ENCODE results near the gene CAV2. TPM values are rescaled to one million over a fixed set of nuclear protein-coding genes. Genes with fewer than 3 reads are reported as not detected.

CAV2 gene
- total RNA-seq, 1 donor from 2014 or later, result 150 TPM

DNA sequence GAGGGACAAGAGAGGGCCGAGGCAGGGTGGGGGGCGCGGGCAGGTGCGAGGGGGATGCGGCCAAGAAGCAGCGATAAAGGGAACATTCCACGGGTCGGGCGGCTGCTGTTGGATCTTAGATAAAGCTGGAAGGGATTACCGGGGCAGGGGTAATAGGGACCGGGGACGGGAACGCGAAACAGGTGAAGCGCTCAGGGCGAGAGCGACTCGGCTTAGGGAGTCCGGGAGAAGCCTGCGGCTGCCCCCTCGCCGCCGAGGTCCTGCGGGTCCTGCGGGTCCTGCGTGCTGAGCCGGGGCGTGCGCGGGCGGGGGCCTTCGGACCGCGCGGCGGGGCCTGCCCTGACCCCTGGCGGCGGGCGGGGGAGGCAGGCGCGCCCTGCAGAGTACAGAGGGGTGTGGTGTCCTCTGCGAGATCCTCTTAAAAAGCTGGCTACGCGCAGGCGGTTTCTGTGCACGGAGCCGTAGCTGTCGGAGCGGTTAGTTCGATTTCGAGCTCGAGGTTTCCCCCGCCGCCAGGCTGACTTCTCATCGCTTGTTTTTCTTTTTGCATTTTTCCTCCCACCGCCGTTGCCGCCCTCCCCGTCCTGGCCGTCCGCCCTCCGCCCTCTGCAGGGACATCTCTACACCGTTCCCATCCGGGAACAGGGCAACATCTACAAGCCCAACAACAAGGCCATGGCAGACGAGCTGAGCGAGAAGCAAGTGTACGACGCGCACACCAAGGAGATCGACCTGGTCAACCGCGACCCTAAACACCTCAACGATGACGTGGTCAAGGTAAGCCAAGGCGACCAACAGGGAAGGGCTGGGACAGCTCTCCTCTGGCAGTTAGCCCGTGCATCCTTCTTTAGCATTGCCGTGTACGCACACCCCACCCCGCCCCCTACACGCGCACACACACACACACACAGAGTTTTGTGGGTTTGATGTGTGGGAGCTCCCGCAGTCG, 26.6 kb downstream of the CAV2 start:
- Histone ChIP-seq H3K4me3 (ENCODE audit: low read depth, low read length) (peak overlapping the region; percentile 50), H3K36me3 (ENCODE audit: control insufficient read depth, insufficient read depth, low read length) (peaks cover 11% of the 10 kb centered on the region), H3K27me3 (ENCODE audit: control insufficient read depth, insufficient read depth, low read length) (no peaks in the 10 kb centered on the region)
- peak; percentile 51 for DNase-seq (ENCODE audit: low read depth)
- peak; percentile 71 for TF ChIP-seq CTCF (IDR thresholded peaks at IDR 0.05; ENCODE audit: insufficient read depth, low read length, severe bottlenecking)
- FAIRE-seq, result no peak

GRCh38 chr7:116526897-116527296, 27.4 kb downstream of the CAV2 start:
- H3K27me3 ChIP-seq (ENCODE audit: control insufficient read depth, insufficient read depth, low read length), result no peaks in the 10 kb centered on the region
- peak overlapping the region; percentile 50 for H3K4me3 ChIP-seq (ENCODE audit: low read depth, low read length)
- no peak for TF ChIP-seq CTCF (IDR thresholded peaks at IDR 0.05; ENCODE audit: insufficient read depth, low read length, severe bottlenecking)
- DNase-seq (ENCODE audit: low read depth) (peak; percentile 36), FAIRE-seq (no peak)
- peaks cover 11% of the 10 kb centered on the region for H3K36me3 ChIP-seq (ENCODE audit: control insufficient read depth, insufficient read depth, low read length)

- no peak for TF ChIP-seq CTCF (IDR thresholded peaks at IDR 0.05; ENCODE audit: insufficient read depth, low read length, severe bottlenecking)
- DNase-seq (ENCODE audit: low read depth) (peak; percentile 39), FAIRE-seq (no peak)
- H3K4me3 ChIP-seq (ENCODE audit: low read depth, low read length), result peak overlapping the region; percentile 50
- no peaks in the 10 kb centered on the region for H3K27me3 ChIP-seq (ENCODE audit: control insufficient read depth, insufficient read depth, low read length)
- peaks cover 12% of the 10 kb centered on the region for H3K36me3 ChIP-seq (ENCODE audit: control insufficient read depth, insufficient read depth, low read length)
These were observed 28.0 kb downstream of the CAV2 start for GRCh38 chr7:116527521-116527920.

DNA sequence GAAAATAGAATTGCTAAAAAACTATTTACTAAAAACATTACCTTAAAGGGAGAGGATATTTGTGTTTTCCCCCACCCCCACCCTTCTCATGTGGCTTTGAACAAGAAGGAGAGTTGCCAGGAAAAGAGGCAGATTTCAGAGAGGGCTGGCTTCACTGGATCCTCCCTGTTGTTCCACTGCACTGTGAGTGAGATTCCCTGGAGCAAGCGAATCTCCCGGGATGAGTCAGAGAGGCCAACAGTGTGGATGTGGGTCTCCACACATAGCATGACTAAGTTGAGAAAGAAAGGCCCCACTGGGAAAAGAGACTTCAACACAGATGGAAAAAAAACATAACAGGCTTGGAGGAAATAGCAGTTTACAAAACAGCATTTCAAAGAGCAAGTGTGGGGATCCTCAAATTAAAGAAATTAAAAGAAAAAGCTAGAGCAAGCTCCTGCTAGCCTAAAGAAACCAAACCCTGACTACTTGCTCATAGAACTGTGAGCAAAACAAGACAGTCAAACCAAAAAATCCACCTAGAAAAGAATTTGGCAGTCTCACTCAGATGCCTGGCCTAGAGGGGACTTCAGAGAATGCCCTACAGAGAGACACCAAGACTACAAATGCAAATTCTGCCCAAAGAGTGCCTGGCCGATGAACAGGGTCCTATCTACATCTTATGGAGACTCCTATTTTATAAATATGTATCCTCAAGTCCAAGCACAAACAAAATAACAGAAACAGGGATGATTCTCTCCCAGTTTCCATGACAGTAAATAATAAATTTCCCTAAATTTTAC, 28.7 kb downstream of the CAV2 start:
- no peaks in the 10 kb centered on the region for H3K27me3 ChIP-seq (ENCODE audit: control insufficient read depth, insufficient read depth, low read length)
- peaks cover 15% of the 10 kb centered on the region for H3K36me3 ChIP-seq (ENCODE audit: control insufficient read depth, insufficient read depth, low read length)
- TF ChIP-seq CTCF (IDR thresholded peaks at IDR 0.05; ENCODE audit: insufficient read depth, low read length, severe bottlenecking), result no peak
- DNase-seq (ENCODE audit: low read depth), result peak; percentile 90
- FAIRE-seq, result no peak
- H3K4me3 ChIP-seq (ENCODE audit: low read depth, low read length), result no peak overlapping the region

DNA sequence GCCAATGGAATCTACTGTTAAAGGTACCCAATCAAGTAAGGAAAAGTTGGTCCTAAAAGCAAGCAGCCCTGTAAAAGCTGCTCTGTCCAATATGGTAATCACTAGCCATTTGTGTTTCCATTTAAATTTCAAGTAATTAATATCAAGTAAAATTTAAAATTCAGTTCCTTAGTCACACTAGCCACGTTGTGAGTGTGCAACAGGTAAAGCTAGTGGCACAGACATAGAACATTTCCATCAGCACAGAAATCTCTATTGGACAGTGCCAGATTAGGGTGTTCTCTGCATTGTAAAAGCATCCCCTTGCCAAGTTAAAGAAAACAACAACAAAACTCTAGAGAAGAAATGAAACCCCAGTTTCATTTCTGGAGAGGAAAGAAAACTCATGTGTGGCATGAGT, 29.7 kb downstream of the CAV2 start:
- DNase-seq (ENCODE audit: low read depth), result no peak
- FAIRE-seq, result no peak
- Histone ChIP-seq H3K36me3 (ENCODE audit: control insufficient read depth, insufficient read depth, low read length) (peaks cover 16% of the 10 kb centered on the region), H3K4me3 (ENCODE audit: low read depth, low read length) (no peak overlapping the region), H3K27me3 (ENCODE audit: control insufficient read depth, insufficient read depth, low read length) (no peaks in the 10 kb centered on the region)
- no peak for TF ChIP-seq CTCF (IDR thresholded peaks at IDR 0.05; ENCODE audit: insufficient read depth, low read length, severe bottlenecking)
